CD4-positive, CD25-positive, alpha-beta regulatory T cell (primary cell): Measurements from ENCODE around the gene STYXL1. TPM values are rescaled to one million over a fixed set of nuclear protein-coding genes. Genes with fewer than 3 reads are reported as not detected.
A peak's percentile ranks its signal among the peaks of the same experiment; 100 is the strongest.
"Not testable (repeated sequence)": the region's sequence is repeated elsewhere in the genome, so short reads cannot be mapped to it uniquely, and the experiment has no call there.

Source experiments
- ATAC-seq, 2 donors: fragments of 150-1000 bp; cut with Tn5 transposase; one replicate each; pipeline ENCODE4 v1.10.0; 2021; ENCODE audit warnings: low read depth in 2 of 2, moderate number of reproducible peaks in 2 of 2, moderate library complexity in 1 of 2
- DNase-seq, 3 donors: peaks; one replicate each; pipeline versions ENCODE4 v3.0.0 to v3.0.0-alpha.2; 2012 to 2022; ENCODE audit warnings: mixed read lengths in 1 of 3
- H3K27ac ChIP-seq: one replicate; pipeline ENCODE4 v1.7.0; 2013; ENCODE audit warnings: mild to moderate bottlenecking, low read length; ENCODE audit not compliant: insufficient read depth, poor library complexity, severe bottlenecking
- H3K27me3 ChIP-seq: one replicate; pipeline ENCODE4 v1.7.0; 2013; ENCODE audit warnings: low read length; ENCODE audit not compliant: control insufficient read depth, insufficient read depth
- H3K36me3 ChIP-seq: one replicate; pipeline ENCODE4 v1.7.0; 2013; ENCODE audit warnings: mild to moderate bottlenecking, low read length, moderate library complexity; ENCODE audit not compliant: control insufficient read depth, insufficient read depth
- H3K4me1 ChIP-seq: 2 replicates; pipeline ENCODE4 v1.7.0; 2013; ENCODE audit warnings: mild to moderate bottlenecking, low read length; ENCODE audit not compliant: insufficient read depth, control insufficient read depth, poor library complexity, severe bottlenecking
- H3K4me3 ChIP-seq: one replicate; pipeline ENCODE4 v1.7.0; 2013; ENCODE audit warnings: low read depth, mild to moderate bottlenecking, low read length, moderate library complexity
- H3K9me3 ChIP-seq, 2 experiments: 1 replicate in 1 of 2; 2 replicates in 1 of 2; pipeline ENCODE4 v1.7.0; 2013; ENCODE audit warnings: low read length in 2 of 2, mild to moderate bottlenecking in 1 of 2, moderate library complexity in 1 of 2; ENCODE audit not compliant: control insufficient read depth in 2 of 2
- H3K27ac Mint-ChIP-seq, 3 donors: one replicate each; pipeline ENCODE4 v1.8.0; 2020 to 2022; ENCODE audit warnings: mild to moderate bottlenecking in 3 of 3, mixed read lengths in 3 of 3, moderate library complexity in 2 of 3
- H3K27me3 Mint-ChIP-seq: one replicate; pipeline ENCODE4 v1.8.0; 2022; ENCODE audit warnings: mild to moderate bottlenecking, mixed read lengths
- H3K36me3 Mint-ChIP-seq: one replicate; pipeline ENCODE4 v1.8.0; 2020; ENCODE audit warnings: mixed read lengths
- H3K4me1 Mint-ChIP-seq, 4 donors: one replicate each; pipeline ENCODE4 v1.8.0; 2020 to 2022; ENCODE audit warnings: mixed read lengths in 4 of 4, mild to moderate bottlenecking in 1 of 4
- H3K4me3 Mint-ChIP-seq, 4 donors: one replicate each; pipeline ENCODE4 v1.8.0; 2020 to 2022; ENCODE audit warnings: mild to moderate bottlenecking in 4 of 4, mixed read lengths in 4 of 4, moderate library complexity in 3 of 4
- H3K9me3 Mint-ChIP-seq, 7 donors: one replicate each; pipeline ENCODE4 v1.8.0; 2020 to 2022; ENCODE audit warnings: mixed read lengths in 7 of 7, mild to moderate bottlenecking in 3 of 7, moderate library complexity in 2 of 7
- polyA plus RNA-seq, 4 donors: library from polyadenylated mRNA; unstranded; fragments of 300-500 nt; fragmentation: Illumina TruSeq; gene quantifications; one replicate each; pipeline ENCODE4 v1.2.3, GENCODE V29; 2021
- total RNA-seq: library from RNA; stranded (reverse); gene quantifications from one replicate; pipeline ENCODE4 v1.2.3, GENCODE V29; 2022

Gene STYXL1
- total and polyA plus RNA-seq, 5 donors from 2014 or later: 16.8 to 80.8 (median 62.0) TPM

GRCh38 chr7:76047305-76047810, 442 bp downstream of the STYXL1 start:
- H3K4me3 ChIP-seq: peak overlapping the region; percentile 97
- H3K27ac ChIP-seq: peak overlapping the region; percentile 91
- Mint-ChIP-seq H3K4me1 (peaks cover 13 to 73% (median 40%) of the 10 kb centered on the region in 4 donors), H3K27ac (peak overlapping the region; percentile 97 to 99 (median 99)), H3K9me3 (peaks cover 0 to 1% (median 0%) of the 10 kb centered on the region in 7 donors), H3K27me3 (no peaks in the 10 kb centered on the region), H3K4me3 (peak overlapping the region; percentile 96 to 98 (median 98)), H3K36me3 (peaks cover 26% of the 10 kb centered on the region)
- ATAC-seq (no peak), DNase-seq (peak in 2 of 3 donors; percentile 16 to 34)
- peaks cover 51% of the 10 kb centered on the region for H3K4me1 ChIP-seq
- no peaks in the 10 kb centered on the region for H3K27me3 ChIP-seq
- no peaks in the 10 kb centered on the region for H3K36me3 ChIP-seq
- H3K9me3 ChIP-seq: no peaks in the 10 kb centered on the region

- peaks cover 0 to 56% (median 24%) of the 10 kb centered on the region in 4 donors for H3K4me1 Mint-ChIP-seq
- peak overlapping the region in 2 of 3 donors; percentile 11 to 62 for H3K27ac Mint-ChIP-seq
Measured at GRCh38 chr7:76044375-76044865, 3.4 kb downstream of the STYXL1 start.

GRCh38 chr7:76040126-76040525, 7.7 kb downstream of the STYXL1 start:
- no peak overlapping the region for H3K27ac ChIP-seq
- ATAC-seq: no peak
- H3K27me3 Mint-ChIP-seq: no peaks in the 10 kb centered on the region
- no peaks in the 10 kb centered on the region for H3K27me3 ChIP-seq
- H3K4me3 Mint-ChIP-seq: no peak overlapping the region
- H3K4me1 Mint-ChIP-seq: peaks cover 0 to 29% (median 9%) of the 10 kb centered on the region in 4 donors
- no peaks in the 10 kb centered on the region for H3K9me3 ChIP-seq
- no peaks in the 10 kb centered on the region for H3K36me3 ChIP-seq
- no peak overlapping the region for H3K4me3 ChIP-seq
- H3K4me1 ChIP-seq: no peaks in the 10 kb centered on the region
- H3K27ac Mint-ChIP-seq: peak overlapping the region in 1 of 3 donors; percentile 78
- no peaks in the 10 kb centered on the region for H3K9me3 Mint-ChIP-seq
- peaks cover 12% of the 10 kb centered on the region for H3K36me3 Mint-ChIP-seq
- DNase-seq: no peak

More at GRCh38 chr7:76044375-76044865, 3.4 kb downstream of the STYXL1 start:
- peaks cover 16% of the 10 kb centered on the region for H3K36me3 Mint-ChIP-seq
- DNase-seq (no peak), ATAC-seq (no peak)
- Histone ChIP-seq H3K27ac (no peak overlapping the region), H3K4me3 (no peak overlapping the region), H3K27me3 (no peaks in the 10 kb centered on the region), H3K9me3 (no peaks in the 10 kb centered on the region), H3K36me3 (no peaks in the 10 kb centered on the region), H3K4me1 (peaks cover 35% of the 10 kb centered on the region)
- no peaks in the 10 kb centered on the region for H3K9me3 Mint-ChIP-seq
- H3K4me3 Mint-ChIP-seq: peak overlapping the region in 3 of 4 donors; percentile 21 to 74 (median 40)
- no peaks in the 10 kb centered on the region for H3K27me3 Mint-ChIP-seq

GRCh38 chr7:76037310-76037709, 10.5 kb downstream of the STYXL1 start:
- H3K27me3 Mint-ChIP-seq: no peaks in the 10 kb centered on the region
- no peak overlapping the region for H3K27ac ChIP-seq
- no peaks in the 10 kb centered on the region for H3K36me3 ChIP-seq
- H3K4me3 ChIP-seq: no peak overlapping the region
- no peak overlapping the region for H3K27ac Mint-ChIP-seq
- no peaks in the 10 kb centered on the region for H3K9me3 Mint-ChIP-seq
- no peaks in the 10 kb centered on the region for H3K9me3 ChIP-seq
- no peaks in the 10 kb centered on the region for H3K4me1 ChIP-seq
- H3K36me3 Mint-ChIP-seq: peaks cover 13% of the 10 kb centered on the region
- H3K27me3 ChIP-seq: no peaks in the 10 kb centered on the region
- ATAC-seq: no peak
- H3K4me1 Mint-ChIP-seq: peaks cover 0 to 27% (median 16%) of the 10 kb centered on the region in 4 donors
- no peak overlapping the region for H3K4me3 Mint-ChIP-seq
- no peak for DNase-seq

- no peaks in the 10 kb centered on the region for H3K27me3 Mint-ChIP-seq
- Histone ChIP-seq H3K27ac (no peak overlapping the region), H3K4me1 (no peaks in the 10 kb centered on the region), H3K9me3 (no peaks in the 10 kb centered on the region), H3K27me3 (no peaks in the 10 kb centered on the region), H3K4me3 (no peak overlapping the region), H3K36me3 (peaks cover 7% of the 10 kb centered on the region)
- H3K4me1 Mint-ChIP-seq: peaks cover 0 to 17% (median 14%) of the 10 kb centered on the region in 4 donors
- ATAC-seq: no peak
- peaks cover 20% of the 10 kb centered on the region for H3K36me3 Mint-ChIP-seq
- no peak overlapping the region for H3K27ac Mint-ChIP-seq
- no peak overlapping the region for H3K4me3 Mint-ChIP-seq
- no peaks in the 10 kb centered on the region for H3K9me3 Mint-ChIP-seq
- DNase-seq: no peak
Measured at GRCh38 chr7:76031964-76032363, 15.8 kb downstream of the STYXL1 start.

- not testable (repeated sequence) for H3K27ac Mint-ChIP-seq, H3K36me3 ChIP-seq, ATAC-seq, H3K9me3 Mint-ChIP-seq, H3K27me3 Mint-ChIP-seq, H3K4me3 ChIP-seq, H3K27ac ChIP-seq, H3K4me1 ChIP-seq, H3K27me3 ChIP-seq, H3K4me3 Mint-ChIP-seq, H3K9me3 ChIP-seq, DNase-seq
- peaks cover 27% of the 10 kb centered on the region for H3K36me3 Mint-ChIP-seq
- H3K4me1 Mint-ChIP-seq: peaks cover 0 to 13% (median 11%) of the 10 kb centered on the region in 4 donors
Measured at GRCh38 chr7:76029682-76030081, 18.1 kb downstream of the STYXL1 start.

GRCh38 chr7:76023002-76023401, 24.8 kb downstream of the STYXL1 start:
- Histone ChIP-seq H3K4me1 (peaks cover 8% of the 10 kb centered on the region), H3K27ac (no peak overlapping the region)
- no peak overlapping the region for H3K27ac Mint-ChIP-seq

More at GRCh38 chr7:76023002-76023401, 24.8 kb downstream of the STYXL1 start:
- H3K27me3 Mint-ChIP-seq: no peaks in the 10 kb centered on the region
- peaks cover 26% of the 10 kb centered on the region for H3K36me3 ChIP-seq
- no peak for DNase-seq
- peak overlapping the region in 1 of 4 donors; percentile 43 for H3K4me3 Mint-ChIP-seq
- no peaks in the 10 kb centered on the region for H3K9me3 ChIP-seq
- H3K36me3 Mint-ChIP-seq: peaks cover 32% of the 10 kb centered on the region
- no peak overlapping the region for H3K4me3 ChIP-seq
- peaks cover 0 to 18% (median 10%) of the 10 kb centered on the region in 4 donors for H3K4me1 Mint-ChIP-seq
- H3K27me3 ChIP-seq: no peaks in the 10 kb centered on the region
- no peaks in the 10 kb centered on the region for H3K9me3 Mint-ChIP-seq
- ATAC-seq: no peak
